Breast epithelium (tissue), 3 donors: ENCODE results near the gene METRN.

Experiments
- POLR2A ChIP-seq: fragments of 450-650 bp; IDR thresholded peaks from one replicate; pipeline ENCODE4 v1.6.1; 2016; ENCODE audit warnings: antibody characterized with exemption, mild to moderate bottlenecking, moderate library complexity
- TF ChIP-seq, protein P1 (sequence below), 3 donors: fragments of 450-650 bp; IDR thresholded peaks; one replicate each; pipeline ENCODE4 v1.5.1; 2016 to 2017; ENCODE audit warnings: antibody characterized with exemption in 3 of 3, mild to moderate bottlenecking in 3 of 3, moderate library complexity in 3 of 3

DNA sequence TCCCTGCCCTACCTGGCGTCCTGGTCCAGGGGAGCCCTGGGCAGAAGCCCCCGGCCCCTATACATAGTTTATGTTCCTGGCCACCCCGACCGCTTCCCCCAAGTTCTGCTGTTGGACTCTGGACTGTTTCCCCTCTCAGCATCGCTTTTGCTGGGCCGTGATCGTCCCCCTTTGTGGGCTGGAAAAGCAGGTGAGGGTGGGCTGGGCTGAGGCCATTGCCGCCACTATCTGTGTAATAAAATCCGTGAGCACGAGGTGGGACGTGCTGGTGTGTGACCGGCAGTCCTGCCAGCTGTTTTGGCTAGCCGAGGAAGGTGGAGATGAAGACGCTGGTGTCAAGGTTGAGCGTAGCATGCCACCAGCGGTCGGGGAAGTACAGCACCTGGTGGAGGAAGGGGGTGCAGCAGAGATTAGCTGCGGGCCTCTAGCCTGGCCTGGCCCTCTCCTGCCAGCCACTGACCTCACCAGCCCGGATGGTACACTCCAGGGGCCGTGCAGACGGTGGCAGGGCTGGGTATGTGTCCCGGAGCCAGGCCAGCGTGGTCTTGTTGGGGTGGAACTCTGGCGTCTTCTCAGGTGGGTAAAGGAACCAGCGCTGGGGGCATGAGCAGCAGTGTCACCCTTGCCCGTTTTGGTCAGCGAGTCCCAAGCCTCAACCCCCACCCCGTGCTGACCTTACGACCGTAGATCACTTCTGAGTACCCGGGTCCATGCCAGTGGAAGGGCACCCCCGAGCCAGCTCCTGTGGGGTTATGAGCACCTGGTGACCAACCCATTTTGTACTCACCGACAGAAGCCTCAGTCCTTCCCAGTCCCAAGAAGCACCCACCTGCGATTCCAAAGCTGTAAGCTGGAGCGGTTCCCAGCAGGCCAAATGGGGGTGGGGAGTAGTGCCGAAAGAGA, 32.2 kb upstream of the METRN start:
- TF ChIP-seq, protein P1, sequence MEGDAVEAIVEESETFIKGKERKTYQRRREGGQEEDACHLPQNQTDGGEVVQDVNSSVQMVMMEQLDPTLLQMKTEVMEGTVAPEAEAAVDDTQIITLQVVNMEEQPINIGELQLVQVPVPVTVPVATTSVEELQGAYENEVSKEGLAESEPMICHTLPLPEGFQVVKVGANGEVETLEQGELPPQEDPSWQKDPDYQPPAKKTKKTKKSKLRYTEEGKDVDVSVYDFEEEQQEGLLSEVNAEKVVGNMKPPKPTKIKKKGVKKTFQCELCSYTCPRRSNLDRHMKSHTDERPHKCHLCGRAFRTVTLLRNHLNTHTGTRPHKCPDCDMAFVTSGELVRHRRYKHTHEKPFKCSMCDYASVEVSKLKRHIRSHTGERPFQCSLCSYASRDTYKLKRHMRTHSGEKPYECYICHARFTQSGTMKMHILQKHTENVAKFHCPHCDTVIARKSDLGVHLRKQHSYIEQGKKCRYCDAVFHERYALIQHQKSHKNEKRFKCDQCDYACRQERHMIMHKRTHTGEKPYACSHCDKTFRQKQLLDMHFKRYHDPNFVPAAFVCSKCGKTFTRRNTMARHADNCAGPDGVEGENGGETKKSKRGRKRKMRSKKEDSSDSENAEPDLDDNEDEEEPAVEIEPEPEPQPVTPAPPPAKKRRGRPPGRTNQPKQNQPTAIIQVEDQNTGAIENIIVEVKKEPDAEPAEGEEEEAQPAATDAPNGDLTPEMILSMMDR (IDR thresholded peaks at IDR 0.05), result no peak
- no peak for TF ChIP-seq POLR2A
